GM18519 (cell line): ENCODE results near the gene LSM4.

Experiments
- ATAC-seq: cut with Tn5 transposase; IDR thresholded peaks from one replicate; pipeline ENCODE4 v1.9.1; 2021; ENCODE audit warnings: mild to moderate bottlenecking, moderate library complexity; ENCODE audit not compliant: unreplicated experiment, low FRiP score

The LSM4 gene

DNA sequence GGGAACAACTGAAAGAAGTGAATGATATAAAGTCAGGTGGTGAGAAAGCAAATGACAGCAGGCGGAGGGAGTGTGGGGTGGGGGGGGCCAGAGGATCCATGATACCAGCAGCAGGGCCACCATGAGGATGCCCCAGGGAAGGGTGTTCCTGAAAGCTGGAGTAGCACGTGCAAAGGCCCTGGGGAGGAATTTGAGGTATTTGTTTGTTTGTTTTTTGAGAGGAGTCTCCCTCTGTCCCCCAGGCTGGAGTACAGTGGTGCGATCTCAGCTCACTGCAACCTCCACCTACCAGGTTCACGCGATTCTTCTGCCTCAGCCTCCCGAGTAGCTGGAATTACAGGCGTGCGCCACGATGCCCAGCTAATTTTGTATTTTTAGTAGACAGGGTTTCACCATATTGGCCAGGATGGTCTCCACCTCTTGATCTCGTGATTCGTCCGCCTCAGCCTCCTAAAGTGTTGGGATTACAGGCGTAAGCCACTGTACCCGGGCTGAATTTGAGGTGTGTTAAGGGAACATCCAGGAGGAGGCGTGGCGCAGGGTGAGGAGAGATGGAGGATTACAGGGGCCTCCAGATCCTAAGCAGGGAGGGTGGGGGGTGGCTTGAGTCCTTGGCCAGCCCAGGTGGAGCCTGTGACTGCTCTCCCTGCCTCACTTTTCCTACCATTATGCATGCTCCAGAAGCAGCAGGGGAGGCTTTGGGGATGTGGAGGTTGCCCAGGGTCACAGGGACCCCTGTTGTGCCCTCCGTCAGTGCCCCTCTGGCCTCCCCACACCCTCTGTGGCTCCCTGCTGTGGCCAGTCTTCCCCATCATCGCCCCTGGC, 29.0 kb downstream of the LSM4 start:
- no peak for ATAC-seq

DNA sequence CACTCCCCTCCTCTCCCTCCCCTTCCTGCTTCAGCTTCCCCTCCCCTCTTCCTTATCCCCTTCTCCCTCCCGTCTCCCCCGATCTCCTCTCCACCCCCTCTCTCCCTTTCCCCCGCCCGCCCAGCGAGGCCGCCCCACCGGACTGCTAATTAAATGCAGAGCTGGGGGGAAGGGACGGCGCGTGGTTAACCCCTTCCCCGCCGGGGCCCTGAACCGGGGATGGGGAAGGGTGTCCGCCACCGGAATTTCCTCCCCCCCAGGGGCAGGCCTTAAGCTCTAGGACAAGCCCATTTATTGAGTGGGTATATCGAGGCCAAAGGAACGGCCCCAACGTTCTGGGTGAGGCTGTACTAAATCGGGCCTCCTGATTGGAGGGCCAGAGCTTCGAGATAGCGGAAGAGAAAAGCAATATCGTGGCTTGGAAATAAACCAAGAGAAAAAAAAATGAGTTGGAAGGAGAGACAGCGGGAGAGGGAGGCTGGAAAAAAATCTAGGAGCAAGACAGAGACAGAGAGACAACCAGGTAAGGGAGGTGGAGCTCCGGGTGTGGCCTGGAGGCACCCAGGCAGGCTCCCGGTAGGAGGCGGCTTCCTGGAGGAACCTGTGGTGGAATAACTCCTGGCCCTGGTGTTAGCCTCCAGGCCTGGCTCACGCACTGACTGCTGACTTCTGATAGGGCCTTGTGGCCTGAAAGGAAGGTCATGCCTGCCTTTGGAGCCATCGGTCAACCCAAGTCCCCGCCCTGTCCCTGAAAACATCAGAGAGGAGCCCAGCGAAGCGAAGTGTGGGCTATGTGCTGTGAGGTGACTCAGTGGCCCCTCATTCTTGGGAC, 29.9 kb downstream of the LSM4 start:
- no peak for ATAC-seq

DNA sequence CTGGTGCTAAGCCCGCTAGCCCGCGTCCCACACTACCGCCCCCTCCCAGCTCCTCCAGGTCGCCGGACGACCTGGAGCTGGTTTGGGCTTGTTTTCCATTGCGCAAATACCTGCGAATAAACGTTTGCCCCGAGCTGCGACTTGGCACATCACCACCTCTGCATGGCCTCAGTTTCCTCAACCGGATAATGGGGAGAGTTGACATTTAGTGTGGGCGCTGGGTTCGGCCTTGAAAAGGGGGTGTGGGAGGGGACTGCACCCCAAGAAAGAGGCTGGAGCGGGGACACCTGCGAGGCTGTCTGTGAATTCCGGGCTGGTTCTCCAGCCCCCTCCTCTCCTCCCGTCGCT, 30.4 kb downstream of the LSM4 start:
- ATAC-seq, result no peak

DNA sequence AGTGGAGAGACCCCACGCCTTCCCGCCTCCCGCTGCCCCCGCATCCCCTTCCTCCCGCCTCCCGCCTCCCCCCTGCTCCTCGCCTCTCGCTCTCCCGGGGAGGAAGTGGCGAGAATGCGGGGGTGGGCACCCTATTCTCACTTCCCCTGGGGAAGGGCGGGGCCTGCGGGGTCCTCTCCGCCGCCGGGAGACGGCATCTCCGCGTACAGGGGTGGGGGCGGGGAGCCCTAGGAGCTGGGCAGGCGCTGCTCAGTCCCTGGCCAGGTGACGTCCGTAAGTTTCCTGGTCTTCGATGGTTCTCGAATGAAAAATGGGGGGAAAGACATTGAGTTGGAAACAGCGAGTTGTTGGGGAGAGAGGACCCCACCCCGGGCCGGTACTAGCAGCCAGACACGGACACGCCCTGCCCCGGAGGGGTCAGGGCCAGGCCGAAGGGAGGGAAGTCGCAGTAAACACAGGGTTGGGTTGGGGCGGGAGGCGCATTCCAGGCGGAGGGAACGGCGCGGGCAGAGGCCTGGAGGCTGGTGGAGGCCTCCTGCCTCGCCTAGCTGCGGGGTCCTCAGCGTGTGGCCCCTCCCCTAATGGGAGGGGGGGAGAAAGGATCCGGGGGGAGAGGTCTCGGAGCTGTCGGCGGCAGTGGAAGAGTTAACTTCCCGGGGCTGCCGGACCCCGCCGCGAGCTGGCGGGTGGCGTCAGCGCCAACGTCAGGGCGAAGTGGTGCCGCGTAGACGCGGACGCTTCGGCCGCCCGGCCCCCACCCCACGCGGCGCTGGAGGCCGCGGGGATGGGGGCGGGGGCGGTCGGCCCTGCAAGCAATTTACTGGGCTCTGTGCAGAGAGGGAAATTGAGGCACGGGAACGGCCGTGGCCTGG, 31.1 kb downstream of the LSM4 start:
- no peak for ATAC-seq

DNA sequence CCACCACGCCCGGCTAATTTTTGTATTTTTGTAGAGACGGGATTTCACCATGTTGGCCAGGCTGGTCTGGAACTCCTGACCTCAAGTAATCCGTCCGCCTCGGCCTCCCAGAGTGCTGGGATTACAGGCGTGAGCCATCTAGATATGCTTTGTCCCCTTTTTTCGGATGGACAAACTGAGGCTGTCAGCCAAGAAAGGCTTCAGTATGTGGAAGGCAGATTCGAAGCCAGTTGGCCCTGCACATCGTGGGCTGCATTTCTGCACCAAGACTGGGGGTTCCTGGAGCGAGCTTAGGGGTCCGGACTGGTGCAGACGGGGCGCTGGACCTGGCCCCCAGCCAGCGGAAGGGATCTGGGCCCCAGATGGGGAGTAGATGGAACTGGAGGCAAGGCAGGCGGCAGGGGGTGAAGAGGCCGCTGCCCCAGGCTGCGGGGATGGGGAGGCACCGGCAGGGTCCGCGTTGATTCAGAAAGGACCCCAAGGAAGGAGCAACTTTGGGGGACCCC, 31.8 kb downstream of the LSM4 start:
- no peak for ATAC-seq

DNA sequence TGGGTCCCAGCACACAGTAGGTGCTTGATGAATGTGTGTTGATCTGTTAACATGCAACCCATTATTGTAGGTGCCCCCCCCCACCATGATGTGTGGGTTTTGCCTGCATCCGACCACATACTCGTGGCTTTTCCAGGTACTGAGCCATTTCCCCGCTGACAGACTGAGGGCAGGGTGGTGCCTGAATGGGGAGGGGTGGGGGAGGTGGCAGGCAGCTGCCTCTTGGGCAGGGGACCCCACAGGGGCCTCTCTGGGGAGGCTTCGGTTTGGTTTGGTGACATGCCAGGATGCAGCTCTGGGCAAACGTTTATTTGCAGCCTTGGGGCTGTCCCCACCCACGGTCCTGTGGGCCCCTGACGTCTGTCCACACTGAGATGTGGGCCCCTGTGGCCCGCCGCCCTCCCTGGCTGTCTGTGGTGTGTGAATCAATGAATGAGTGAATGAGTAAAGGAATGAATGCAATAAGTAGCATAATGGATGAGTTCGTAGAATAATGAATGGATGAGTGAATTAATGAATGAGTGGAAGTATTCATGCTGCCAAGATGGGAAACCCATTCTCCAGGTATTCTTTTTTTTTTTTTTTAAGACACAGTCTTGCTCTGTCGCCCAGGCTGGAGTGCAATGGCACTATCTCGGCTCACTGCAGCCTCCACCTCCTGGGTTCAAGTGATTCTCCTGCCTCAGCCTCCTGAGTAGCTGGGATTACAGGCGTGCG, 32.4 kb downstream of the LSM4 start:
- ATAC-seq, result no peak

DNA sequence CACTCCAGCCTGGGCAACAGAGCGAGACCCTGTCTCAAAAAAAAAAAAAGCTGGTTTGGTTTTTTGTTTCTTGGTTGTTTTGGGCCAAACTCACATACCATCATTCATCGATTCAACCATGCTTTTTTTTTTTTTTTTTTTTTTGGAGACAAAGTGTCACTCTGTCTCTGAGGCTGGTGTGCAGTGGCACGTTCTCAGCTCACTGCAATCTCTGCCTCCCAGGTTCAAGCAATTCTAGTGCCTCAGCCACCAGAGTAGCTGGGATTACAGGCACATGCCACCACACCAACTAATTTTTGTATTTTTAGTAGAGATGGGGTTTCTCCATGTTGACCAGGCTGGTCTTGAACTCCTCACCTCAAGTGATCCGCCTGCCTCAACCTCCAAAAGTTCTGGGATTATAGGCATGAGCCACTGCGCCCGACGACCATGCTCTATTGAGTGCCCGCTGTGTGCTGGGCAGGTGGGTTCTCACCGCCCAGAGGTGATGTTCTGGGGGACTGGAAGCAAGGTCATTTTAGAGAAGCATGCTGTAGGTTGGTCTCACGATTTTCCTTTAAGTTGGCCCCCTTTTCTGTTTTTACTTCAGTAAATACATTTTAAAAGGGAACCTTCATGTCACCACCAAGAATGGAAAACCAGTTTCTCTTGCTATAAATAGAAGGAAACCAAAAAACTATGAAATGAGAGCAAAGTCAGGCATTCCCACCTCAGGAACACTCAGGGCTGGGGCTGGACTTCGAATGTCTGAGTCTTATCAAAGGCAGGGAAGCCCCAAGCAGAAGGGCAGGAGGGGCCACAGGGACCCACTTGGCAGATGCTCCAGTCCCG, 33.2 kb downstream of the LSM4 start:
- ATAC-seq, result no peak

DNA sequence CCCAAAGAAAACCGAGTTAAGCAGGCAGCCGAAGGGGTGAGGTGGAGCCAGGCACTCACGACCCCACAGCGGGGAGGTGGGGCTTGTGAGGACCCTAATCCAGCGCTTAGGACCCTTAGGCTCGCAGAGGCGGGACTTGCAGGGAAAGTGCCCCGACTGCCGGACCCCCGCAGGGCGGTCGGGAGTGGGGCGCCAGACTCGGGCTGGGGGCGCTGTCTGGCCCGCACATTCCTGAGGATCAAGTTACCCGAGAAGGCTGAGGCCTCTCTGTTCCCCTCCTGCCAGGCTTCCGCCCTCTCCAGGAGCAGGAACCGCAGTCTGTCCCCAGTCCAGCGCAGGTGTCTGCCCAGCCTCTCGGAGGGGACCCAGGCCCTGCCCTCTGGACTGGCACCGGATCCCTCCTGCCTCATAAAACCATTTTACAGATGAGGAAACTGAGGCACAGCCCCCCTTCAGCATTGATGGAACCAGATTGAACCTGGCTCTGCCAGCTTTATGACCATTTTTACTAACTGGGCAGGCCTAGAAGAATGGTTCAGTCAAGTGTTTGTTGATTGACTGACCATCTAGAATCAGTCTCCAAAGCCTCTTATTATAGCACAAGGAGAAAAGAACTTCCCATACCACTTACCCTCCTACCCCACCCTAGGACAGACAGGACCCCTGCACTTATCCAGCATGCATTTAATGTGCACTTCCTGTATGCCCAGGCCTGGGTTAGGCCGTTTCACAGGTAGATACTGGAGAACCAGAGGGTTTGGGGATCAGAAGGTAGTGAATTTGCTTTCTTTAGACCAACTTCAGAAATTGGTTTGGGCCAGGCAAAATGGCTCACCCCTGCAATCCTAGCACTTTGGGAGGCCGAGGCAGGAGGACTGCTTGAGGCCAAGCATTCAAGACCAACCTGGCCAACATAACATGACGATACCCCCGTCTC, 34.8 kb downstream of the LSM4 start:
- no peak for ATAC-seq

DNA sequence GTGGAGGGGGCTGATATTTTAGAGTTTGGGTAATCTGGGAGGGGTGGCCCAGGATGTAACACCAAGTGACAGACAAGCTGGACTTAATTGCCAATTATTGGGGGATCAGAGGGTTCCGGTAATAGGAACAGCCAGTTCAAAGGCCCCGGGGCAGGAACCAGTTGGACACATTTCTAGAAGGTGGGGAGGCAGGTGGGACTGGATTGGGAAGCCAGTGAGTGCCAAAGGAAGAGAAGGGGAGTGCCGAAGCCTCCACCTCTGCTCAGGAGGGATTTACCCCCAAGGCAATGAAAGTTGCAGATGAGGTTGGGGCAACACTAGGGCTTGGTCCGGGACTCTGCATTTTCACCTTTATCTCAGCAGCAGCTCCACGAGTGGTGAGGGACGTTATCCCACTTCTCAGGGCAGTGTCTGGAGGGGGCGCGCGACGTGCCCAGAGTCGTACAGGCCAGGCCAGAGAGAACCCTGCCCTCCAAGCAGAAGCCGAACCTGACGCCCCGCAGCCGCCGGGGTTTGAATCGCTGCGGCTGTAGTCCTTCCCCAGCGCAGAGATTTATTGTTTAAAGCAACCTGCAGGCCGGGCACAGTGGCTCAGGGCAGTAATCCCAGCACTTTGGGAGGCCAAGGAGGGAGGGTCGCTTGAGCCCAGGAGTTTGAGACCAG, 35.8 kb downstream of the LSM4 start:
- ATAC-seq, result no peak

DNA sequence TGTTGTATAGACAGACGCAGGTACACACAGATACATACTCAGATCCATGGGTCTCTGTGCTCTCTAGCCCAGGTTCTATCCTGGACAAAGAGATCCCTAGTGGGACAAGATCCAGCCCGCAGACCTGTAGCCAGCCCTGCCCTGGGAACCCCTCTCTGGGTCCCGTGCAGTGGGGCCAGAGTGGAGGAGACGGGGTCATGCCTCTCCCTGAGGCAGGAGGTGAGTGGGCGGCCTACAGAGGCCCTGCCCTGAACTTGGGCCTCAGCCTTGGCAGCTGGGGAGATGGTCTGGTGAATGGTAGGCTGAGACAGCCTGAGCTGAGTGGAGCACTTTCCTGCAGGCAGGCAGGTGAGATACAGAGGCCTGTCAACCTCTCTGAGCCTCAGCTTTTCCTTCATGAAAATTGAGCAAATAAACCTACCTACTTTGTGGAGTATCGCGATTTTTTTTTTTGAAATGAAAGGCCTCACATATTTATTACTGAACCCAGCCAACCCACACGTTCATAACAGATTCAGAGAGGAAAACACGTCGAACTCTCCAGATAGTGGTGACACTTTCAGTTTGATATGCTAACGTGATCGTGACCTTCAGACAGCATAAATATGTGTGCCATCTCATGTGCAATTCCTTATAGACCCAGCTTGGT, 38.0 kb downstream of the LSM4 start:
- ATAC-seq, result no peak

DNA sequence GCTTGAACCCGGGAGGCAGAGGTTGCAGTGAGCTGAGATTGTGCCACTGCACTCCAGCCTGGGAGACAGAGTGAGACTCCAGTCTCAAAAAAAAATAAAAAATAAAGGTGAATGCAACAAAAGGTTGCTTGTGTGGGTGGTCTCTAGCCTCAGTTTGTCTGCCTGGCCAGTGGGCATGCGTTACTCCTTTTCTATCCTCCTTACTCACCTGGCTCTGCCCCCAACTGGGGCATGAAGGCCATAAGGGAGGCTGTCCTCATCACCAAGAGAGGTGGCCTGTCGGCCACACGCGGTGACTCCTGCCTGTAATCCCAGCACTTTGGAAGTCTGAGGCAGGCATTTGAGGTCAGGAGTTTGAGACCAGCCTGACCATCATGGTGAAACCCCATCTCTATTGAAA, 39.5 kb downstream of the LSM4 start:
- no peak for ATAC-seq

DNA sequence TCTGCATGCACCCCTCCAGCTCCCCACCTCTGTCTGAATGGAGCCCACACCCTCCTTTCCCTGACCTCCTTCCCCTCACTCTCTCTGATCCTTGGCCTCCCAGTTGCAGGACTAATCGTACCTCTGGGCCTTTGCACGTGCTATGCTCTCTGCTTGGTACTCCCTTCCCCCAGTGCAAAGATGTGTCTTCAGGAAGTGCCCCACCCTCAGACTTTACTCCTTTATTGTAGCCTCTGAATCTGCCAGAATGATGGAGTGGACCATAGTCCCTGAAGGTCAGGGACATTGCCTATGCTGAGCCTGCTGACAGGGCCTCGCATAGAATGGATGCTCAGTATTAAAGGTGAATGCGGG, 40.1 kb downstream of the LSM4 start:
- no peak for ATAC-seq

DNA sequence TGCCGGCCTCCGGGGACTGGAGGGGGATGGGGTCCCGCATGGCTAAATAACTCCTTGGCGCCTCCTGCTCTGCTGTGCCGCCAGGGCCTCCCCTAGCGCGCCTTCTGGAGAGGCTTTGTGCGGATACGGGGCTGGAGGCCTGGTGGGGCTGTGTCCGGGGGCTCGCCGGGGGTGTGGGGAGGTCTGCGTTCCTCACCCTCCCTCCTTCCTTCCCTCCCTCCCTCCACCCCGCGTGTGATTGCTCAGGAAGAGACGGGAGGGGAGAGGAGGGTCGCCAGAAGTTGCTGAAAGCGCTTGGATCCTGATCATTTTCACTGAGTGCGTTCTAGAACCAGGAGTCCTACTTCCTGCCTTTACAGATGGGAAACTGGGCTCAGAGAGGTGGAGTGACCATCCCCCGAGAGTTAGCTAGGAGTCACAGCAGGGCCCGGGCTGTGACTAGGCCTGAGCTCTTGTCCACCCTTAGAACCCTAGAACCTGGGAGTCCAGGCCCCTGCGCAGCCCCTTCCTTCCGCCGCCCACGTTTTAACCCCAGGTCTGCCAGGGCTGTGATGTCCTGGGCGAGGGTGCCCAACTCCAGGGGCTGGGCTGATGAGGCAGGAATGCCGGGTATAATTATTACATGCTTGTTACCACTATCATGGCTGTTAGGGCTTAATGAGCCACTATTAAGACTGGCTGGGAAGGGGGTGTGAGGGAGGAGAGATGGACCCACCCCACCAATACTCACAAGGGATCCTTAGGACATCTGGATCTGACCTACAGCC, 40.7 kb downstream of the LSM4 start:
- ATAC-seq, result no peak

DNA sequence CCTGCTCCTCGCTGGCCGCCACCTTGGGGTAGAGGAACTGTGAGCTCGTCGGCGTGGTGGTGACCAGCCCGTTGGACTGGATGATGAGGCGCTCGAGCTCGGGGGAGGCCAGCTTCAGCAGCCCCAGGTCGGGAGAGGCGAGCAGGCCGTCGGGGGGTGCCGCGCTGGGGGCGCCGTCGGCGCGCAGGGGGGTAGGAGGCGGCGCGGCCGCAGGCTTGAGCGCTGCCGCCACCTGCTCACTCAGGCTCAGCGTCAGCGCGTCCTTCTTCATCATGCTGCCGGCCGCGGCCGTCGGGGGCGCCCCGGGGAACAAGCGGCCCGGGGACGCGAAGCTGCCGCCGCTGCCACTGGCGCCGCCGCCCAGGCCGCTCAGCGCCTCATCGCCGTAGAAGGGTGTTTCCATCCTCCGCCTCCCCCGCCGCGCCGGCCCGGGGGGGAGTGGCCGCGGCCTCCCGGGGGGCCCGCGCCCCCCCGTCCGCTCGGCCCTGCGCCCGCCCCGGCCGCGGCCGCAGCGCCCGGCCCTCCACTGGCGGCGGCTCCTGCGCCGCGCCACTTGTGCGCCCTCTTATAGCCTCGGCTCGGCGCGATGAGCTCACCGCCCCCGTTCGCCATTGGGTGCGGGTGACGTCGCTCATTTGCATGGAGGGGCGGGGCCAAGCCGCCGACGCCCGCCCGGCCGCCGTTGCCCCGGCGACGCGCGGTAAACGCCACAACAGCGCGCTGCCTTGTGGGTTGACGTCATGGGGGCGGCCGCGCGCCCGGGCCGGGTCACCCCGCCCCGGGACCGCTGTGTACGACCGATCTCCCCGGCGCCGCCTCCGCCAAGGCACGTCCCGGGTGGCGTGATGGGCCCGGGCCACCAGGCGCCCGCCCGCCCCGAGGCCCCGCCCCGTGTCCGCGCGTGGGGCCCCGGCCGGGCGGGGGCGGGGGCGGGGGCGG, 41.5 kb downstream of the LSM4 start, which contains the start of gene JUND:
TSS of gene JUND (minus strand) at position 541 of the 939 bp plus-strand sequence. CDS start at position 403, 138 bp downstream.
- ATAC-seq, result peak; percentile 57
